ENCODE measurements around the gene OR6J1.

DNA sequence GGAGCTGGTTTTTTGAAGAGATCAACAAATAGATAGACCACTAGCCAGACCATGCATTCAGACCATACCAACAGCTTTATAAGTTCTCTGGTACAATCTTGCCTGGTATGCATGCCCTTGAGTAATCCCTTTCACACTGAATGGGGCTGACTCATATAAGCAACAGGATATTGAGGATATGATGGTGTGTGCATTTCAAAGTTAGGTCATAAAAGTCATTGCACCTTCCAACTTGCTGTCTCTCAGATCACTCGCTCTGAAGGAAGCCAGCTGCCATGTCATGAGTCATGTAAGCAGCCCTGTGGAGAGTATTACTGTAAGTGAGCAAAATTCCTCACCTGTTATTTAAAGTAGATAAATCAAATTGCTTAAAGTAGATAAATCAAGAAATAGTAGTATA is 45.0 kb upstream of the OR6J1 start:
- TF ChIP-seq, protein P1, sequence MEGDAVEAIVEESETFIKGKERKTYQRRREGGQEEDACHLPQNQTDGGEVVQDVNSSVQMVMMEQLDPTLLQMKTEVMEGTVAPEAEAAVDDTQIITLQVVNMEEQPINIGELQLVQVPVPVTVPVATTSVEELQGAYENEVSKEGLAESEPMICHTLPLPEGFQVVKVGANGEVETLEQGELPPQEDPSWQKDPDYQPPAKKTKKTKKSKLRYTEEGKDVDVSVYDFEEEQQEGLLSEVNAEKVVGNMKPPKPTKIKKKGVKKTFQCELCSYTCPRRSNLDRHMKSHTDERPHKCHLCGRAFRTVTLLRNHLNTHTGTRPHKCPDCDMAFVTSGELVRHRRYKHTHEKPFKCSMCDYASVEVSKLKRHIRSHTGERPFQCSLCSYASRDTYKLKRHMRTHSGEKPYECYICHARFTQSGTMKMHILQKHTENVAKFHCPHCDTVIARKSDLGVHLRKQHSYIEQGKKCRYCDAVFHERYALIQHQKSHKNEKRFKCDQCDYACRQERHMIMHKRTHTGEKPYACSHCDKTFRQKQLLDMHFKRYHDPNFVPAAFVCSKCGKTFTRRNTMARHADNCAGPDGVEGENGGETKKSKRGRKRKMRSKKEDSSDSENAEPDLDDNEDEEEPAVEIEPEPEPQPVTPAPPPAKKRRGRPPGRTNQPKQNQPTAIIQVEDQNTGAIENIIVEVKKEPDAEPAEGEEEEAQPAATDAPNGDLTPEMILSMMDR (IDR thresholded peaks at IDR 0.05), result no peak
- no peak for TF ChIP-seq POLR2A (IDR thresholded peaks at IDR 0.05)

All from tibial nerve (tissue), 3 donors.